Stimulated activated CD8-positive, alpha-beta memory T cell treated with anti-CD3 and anti-CD28 coated beads, Interleukin-7, amount 100 ng/mL, for 24 hours (primary cell): ENCODE data around the gene SAP30BP.

Source experiments
- DNase-seq: peaks from one replicate; pipeline ENCODE4 v3.0.0-alpha.2; 2020; ENCODE audit warnings: low read depth

Gene SAP30BP

DNA sequence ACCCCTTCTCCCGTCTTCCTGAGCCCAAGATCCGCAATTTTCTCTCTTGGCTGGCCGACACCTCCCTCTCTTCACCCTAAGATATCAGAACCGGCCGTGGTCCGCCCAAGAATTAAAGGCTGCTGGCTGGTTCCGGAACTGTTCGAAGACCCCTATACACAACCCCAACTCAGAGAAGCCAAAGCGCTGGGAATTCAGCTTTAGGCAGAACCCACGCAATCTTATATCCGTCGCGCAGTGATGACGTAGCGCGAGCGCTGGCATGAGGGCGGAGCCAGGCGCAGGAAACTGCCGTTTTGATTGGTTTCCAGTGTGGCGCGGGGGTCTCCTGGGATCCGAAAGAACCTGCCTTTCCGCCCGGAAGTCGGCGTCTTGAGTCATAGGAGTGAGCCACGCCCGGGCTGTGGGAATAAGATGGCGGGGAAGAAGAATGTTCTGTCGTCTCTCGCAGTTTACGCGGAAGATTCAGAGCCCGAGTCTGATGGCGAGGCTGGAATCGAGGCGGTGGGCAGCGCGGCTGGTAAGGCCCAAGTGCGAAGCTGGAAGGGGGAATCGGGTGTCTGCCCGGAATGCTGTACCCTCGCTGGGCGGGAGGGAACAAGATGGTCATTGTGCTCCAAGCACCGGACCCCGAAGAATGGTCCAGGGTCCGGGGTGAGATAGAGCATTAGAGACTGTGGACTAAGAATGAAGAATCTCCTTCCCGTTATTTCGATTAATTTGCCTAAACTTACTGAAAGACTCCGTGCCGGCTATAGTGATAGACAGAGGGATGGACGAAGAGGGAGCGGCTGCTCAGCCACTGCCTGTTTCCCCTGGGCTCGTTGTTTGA lies at the start of gene SAP30BP, which contains the start of gene RECQL5:
TSS of gene SAP30BP (plus strand) at position 380 of the 832 bp plus-strand sequence. CDS start at position 415, 35 bp downstream.
TSS of gene RECQL5 (minus strand) at position 196 of the 832 bp plus-strand sequence. CDS start 597 bp downstream, outside the sequence.
- DNase-seq, result peak; percentile 95

DNA sequence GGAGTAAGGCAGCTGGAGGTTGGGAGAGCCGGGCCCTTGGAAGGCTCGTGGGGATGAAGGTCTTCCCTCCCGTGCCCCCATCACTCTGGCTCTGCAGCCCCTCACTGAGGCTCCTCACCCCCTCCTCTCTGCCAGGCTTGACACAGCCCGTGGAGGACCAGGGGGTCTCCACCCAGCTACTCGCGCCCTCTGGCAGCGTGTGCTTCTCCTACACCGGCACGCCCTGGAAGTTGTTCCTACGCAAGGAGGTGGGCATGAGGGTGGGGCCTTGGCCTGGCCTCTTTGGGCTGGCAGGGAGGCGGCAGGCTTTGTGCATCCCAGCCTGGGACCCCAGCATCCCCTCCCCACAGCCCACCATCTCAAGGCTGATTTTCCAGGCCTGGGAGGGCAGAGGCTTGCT lies 49.5 kb upstream of the SAP30BP start:
- no peak for DNase-seq

DNA sequence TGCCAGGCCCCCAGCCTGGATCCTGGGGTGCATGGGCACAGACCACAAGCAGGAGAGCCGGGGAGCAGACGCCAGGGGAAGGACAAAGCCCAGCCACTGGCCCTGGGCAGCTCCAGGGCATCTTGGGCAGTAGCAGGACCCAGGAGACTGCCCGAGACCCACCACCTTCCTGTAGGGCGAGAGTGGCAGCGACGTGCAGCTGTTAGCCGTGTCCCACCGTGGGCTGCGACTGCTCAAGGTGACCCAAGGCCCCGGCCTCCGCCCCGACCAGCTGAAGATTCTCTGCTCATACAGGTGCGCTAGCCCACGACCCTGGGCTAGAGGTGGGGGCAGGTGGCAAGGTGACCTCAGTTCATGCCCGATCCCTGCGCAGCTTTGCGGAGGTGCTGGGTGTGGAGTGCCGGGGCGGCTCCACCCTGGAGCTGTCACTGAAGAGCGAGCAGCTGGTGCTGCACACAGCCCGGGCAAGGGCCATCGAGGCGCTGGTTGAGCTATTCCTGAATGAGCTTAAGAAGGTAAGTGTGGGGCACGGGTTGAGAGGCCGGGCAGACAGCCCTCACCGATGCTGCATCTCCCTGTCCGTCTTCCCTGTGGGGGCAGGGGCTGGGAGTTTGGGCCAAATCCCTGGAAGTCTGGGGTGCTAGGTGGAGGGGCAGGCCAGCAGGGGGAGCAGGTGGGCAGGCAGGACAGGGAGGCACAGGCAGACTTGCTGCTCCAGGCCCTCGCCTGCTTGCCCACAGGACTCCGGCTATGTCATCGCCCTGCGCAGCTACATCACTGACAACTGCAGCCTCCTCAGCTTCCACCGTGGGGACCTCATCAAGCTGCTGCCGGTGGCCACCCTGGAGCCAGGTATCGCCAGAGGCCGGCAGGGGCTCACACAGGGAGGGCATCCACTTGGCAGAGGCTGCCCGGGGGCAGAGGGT lies 47.4 kb upstream of the SAP30BP start:
- no peak for DNase-seq

DNA sequence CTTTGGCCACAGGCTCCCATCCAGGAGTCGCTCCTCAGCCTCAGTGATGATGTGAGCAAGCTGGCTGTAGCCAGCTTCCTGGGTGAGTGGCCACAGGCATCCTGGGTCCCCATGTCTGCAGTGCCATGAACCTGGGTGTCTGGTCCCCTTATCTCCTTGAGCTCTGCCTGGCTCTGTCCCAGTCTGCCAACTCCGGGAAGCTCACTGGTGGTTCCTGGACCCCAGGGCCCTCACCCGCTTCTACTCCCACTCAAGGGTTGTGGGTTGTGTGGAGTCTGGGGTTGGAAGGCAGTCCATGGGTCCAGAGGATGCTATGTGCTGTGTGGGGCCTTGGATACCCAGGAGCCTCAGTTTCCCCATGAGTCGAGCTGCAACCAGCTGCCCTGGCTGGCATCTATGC lies 45.6 kb upstream of the SAP30BP start:
- no peak for DNase-seq

DNA sequence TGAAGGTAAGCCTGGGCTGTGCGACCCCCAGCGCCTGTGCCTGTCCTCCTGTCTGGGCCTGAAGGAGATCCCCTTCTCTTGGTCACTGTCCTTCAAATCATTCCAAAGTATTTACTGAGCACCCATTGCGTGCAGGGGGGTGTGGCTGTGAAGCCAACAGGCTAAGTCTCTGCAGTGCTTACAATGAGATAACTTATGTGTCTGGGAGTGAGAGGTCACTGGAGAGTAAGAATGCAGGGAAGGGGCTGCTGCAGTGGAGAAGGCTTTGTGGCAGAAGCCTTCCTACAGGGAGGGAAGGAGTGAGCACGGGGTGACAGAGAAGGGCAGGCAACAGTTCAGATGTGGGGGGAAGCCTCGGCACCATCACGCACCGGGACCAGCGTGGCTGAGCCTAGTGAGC lies 45.1 kb upstream of the SAP30BP start:
- DNase-seq, result no peak

DNA sequence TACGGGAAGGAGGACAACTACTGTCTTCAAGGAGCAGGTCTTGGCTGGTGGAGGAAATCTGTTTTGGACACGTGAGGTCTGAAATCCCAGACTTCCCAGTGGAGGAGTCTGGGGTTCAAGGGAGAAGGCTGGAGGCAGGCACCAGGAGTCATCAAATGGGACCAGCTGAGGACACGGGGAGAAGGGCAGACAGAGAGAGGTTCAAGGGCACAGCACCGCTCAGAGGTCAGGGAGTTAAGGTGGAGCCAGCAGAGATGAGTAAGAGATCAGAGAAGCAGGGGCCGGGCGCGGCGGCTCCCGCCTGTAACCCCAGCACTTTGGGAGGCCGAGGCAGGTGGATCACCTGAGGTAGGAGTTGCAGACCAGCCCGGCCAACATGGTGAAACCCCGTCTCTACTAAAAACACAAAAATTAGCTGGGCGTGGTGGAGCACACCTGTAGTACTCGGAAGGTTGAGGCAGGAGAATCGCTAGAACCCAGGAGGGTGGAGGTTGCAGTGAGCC lies 44.3 kb upstream of the SAP30BP start:
- DNase-seq, result no peak

DNA sequence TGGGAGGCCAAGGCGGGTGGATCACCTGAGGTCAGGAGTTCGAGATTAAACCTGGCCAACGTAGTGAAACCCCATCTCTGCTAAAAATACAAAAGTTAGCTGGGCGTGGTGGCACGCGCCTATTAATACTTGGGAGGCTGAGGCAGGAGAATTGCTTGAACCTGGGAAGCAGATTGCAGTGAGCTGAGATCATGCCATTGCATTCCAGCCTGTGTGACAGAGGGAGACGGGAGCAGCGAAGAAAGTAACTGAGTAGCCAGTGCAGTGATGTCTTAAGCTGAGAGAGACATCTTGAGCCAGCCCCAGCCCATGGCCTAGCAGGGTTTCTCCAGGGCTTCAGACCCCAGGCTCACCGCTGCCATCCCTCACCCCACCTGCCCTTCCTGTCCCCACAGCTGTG lies 43.8 kb upstream of the SAP30BP start:
- no peak for DNase-seq

DNA sequence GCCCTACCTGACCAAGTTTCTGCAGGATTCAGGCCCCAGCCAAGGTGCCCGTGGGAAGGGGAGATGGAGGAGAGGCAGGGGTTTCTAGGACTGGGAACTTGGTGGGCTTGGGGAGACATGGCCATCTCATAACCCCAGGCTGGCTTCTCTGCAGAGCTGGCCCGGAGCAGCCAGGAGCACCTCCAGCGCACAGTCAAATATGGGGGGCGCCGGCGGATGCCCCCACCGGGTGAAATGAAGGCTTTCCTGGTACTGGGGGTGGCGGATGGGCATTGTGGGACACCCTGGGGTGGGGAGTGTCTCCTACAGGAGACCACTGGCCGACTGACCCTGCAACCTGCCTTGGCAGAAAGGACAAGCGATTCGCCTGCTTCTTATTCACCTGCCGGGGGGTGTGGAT lies 43.1 kb upstream of the SAP30BP start:
- DNase-seq, result no peak

DNA sequence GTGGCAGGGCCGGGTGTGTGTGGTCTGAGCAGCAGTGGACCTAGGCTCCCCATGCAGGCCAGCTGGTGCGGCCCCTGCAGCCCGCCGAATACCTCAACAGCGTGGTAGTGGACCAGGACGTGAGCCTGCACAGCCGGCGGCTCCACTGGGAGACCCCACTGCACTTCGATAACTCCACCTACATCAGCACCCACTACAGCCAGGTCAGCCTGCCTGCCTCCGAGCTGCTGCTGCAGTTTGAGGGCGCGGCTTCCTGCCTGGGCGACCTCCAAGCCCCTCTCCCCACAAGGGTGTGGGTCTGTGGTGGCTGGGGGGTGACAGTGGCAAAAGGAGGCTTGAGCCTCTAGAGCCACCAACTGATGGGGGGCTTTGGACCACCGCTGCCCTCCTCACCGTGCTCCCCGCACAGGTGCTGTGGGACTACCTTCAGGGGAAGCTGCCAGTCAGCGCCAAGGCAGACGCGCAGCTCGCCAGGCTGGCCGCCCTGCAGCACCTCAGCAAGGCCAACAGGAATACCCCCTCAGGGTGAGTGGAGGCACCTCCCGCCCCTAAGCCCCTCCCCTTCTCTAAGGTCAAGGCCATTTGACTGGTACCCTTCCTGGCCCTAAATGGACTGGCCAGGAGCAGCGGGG lies 42.3 kb upstream of the SAP30BP start:
- no peak for DNase-seq

DNA sequence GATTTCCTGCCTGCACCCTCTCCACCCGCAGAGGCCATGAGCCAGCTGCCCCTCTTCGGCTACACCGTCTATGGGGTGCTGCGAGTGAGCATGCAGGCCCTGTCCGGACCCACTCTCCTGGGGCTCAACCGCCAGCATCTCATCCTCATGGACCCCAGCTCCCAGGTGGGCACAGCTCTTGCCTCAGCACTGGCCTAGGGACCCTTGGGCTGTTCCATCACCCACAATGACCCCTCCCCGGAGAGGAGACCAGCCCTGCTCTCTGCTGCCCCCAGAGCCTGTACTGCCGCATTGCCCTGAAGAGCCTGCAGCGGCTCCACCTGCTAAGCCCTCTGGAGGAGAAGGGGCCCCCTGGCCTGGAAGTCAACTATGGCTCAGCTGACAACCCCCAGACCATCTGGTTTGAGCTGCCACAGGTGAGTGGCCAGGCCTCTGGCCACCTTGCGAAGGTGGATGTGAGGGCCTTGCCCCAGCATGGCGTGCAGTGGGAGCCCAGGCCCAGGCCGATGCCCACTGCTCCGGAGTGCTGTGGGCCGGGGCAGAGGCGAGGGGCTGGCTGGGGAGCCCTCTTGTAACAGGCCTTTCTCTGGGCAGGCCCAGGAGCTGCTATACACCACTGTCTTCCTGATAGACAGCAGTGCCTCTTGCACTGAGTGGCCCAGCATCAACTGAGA lies 41.2 kb upstream of the SAP30BP start:
- DNase-seq, result no peak

DNA sequence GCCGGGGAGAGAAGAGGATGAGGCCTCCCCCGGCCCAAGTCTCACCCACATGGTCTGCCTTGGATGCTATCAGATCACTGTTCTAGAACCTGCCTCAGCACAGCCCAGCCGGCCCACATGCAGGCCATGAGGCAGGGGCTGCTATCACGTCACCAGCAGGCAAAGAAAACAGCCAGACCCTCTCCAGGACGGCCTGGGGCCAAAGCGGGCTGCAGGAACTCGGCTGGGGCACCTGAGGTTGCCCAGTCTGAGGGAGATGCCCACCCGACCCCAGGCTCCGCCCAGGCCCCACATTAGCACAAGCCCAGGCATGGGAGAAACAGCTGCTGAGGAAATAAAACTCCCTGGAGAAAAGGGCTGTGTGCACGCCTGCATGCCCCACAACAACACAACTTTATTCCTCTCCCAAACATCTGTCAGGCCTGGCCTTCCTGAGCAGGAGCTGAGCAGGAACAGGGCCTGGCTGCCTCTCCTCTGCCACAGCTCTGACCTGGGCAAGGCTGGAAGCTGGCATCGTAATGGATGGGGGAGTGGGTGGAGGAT lies 40.6 kb upstream of the SAP30BP start:
- DNase-seq, result no peak

DNA sequence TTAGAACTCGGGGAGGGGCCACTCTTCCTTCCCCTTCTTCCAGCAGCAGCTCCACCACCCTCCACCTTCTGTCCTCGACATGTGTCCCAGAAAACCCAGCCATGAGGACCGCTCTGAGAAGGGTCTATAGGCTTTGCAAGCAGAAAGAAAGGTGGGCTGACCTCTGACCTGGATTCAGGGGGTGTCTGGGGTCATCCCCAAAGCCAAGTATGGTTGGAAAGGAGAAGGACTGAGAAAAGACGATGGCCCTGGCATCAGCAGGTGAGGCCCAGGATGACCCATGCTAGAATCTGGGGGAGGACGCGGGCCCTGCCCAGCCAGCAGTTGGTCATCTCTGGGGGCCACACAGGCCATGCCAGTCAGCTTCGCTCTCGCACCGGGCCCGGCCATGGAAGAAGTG lies 40.0 kb upstream of the SAP30BP start:
- no peak for DNase-seq

DNA sequence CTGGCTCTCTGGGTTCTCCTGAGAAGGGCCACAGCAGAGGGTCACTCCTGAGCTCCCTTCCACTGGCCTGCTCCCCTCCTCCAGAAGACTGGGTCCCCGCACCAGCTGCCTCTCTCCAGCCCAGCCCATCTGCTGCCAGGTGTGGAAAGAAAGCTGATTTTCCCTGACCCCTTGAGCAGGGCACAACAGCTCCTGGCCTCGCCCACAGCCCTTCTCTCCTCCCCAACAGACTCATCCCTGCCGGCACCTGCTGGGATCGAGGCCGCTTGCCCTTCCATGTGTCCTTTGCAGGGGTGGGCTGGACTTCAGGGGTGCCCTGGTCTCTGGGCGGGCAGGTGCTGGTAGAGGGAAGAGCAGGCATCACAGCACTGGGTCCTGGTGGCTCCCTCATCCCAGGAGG lies 38.7 kb upstream of the SAP30BP start:
- no peak for DNase-seq

DNA sequence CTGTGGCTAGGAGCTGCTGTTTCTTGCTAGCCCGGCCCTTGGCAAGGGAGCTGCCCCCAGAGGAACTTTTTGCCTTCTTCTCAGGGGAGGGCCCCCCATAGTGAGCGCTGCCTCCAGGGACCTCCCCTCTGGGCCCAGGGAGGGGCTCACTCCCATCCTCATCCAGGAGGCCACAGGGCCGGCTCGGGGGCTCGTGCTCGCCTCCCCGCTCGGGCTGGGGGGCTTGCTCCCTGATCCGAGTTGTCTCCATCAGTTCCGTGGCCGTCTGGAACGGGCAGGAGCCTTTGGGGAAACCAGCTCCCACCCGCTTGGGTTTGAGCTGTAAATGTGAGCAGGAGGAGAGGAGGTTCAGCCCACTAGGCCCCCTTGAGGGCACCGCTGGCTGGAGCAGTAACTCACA lies 38.0 kb upstream of the SAP30BP start:
- no peak for DNase-seq

DNA sequence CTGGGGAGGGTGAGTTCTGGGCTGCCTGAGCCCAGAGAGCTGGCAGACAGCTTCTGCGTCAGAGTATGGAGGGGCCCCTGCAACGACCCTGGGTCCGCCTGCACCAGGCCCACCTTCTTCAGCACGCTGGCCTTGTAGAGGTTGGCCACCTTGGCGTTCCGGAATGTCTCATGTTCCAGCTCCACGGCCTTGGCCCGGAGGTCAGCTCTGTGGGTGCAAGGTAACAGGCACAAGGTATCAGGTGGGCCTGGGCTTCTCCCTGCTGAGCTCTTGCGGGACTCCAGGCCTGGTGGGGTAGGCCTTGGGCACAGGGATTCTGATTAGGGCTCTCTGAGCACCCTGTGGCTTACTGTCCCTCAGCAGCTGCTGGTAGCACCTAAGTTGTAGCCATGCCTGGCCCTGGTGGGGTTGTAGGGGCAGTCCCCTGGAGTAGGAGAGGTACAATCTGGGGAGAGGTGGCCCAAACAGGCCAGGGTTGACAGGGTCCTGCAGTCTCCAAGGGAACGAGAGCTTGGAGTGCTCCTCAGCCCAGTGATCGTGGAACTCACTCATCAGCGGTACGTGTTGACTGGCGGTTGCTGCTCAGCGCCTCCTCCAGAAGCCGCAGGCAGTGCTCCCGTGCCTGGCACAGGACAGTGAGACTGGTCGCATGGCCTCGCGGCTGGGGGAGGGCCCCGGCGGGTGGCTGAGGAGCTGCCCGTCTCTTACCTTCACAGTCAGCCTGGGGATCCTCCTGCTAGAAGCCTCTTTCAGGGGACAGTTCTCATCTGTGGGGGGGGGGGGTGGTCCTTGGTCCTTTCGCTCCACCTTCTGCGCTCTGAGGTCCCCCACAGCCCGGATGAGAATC lies 36.8 kb upstream of the SAP30BP start:
- no peak for DNase-seq

DNA sequence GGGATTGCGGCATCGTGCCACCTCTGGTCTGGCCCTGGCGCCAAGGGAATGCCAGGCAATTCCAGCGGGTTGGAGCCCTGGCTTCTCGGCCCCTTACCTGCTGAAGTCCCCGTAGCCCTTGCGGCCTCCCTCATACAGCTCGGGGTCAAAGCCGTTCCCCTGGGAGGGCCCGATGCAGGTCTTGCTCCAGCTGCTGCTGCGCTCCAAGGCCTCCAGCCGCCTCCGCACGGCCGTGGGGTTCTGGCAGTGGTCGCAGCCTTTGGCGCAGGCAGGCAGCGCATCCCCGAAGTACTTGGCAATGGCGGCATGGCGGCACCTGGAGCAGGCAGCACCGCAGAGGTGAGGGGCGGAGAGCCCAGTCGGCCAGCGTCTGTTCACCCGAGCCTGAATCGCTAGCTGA lies 35.8 kb upstream of the SAP30BP start:
- DNase-seq, result no peak

DNA sequence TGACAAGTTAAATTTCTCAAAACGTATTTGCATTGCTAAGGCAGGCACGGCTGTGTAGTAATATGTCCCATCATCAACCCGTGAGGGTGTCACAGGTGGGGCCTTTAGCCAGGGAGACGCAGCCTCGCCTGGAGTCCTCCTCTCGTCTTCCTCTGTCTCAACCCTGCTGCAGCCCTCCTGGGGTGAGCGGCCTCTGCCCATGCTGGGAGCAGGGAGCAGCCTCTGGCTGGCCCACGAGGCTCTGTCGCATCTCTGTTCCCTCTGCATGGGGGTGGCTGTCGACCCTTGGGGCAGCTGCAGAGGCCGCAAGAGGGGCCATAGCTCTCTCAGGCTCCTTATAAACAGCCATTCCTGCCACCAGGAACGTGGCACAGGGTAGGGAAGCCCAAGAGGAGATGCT lies 34.7 kb upstream of the SAP30BP start:
- DNase-seq, result no peak

DNA sequence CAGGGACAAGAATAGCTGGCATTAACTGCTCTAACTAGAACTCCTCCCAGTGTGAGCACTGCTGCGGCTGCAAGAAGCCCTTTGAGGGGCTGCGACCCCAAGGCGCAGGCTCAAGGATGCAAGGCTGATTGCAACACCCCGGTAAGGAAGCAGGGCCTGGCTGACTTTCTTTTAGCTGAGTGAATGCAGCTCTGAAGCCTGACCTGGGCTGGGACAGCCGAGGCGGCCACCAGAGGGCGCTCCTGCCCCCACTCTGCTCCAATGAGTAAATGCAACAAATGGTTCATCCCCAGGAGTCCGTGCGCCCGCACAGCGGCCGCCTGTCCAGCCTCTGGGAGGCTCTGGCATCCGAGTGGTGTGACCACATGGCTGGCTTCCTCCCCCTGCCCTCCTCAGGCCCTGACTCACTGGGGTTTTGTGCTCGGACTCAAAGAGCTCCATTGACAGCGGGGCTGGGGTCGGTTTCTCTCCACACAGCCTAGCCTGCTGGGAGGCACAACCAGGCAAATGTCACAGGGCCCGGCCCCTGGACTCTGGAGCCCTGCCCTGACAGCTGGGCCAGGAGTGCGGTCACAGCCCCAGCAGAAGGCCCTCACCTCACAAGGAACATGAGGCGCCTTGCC lies 34.2 kb upstream of the SAP30BP start, which contains the start of gene SMIM5:
TSS of gene SMIM5 (plus strand) at position 572 of the 623 bp plus-strand sequence. CDS start 6,768 bp downstream, outside the sequence.
- DNase-seq, result peak; percentile 71

DNA sequence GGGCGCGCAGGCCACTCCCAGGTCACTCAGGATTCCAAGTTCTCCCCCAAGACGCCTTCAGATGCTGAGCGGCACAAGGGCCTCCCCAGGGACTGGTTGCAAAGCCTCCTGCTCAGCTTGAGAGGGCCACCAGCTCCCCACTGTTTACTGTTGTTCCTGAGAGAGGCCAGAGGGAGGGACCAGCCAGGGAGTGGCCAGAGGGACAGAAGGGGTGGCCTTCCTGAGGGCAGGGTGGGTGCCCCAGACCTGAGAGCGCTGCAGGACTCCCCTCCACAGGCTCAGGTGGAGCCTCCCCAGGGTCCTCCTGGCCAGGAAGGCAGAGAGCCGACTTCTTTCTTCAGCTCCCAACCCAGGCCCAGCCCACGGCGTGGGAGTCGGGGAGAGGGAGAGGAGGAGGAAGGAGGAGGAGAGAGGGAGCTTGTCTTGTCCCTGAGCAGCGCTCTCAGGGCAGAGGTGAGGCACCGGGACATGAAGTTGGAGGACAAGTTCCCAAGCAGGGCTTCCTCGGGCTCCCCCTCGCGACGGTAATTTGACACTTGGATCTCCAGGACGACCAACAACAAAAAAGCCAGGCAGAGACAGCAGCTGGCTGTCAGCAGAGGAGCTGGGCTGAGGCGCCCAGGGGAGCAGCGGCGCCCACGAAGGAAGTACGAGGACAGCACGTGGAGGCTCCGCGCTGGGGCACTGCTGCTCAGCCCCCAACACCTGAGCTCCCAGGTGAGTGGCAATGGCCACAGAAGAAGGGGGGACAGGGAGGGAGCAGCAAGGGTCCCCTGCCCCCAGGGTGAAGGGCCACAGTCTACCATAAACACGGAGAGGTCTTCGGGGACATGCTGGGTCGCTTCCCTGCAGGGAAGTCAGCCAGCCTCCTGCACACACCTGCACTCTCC lies 33.4 kb upstream of the SAP30BP start:
- no peak for DNase-seq
